Suppressor macrophage treated with lipopolysaccharide for 4 hours (primary cell): Measurements from ENCODE around the gene IL37.

Source experiments
- DNase-seq: peaks from one replicate; pipeline ENCODE4 v3.0.0-alpha.2; 2020

IL37 gene

DNA sequence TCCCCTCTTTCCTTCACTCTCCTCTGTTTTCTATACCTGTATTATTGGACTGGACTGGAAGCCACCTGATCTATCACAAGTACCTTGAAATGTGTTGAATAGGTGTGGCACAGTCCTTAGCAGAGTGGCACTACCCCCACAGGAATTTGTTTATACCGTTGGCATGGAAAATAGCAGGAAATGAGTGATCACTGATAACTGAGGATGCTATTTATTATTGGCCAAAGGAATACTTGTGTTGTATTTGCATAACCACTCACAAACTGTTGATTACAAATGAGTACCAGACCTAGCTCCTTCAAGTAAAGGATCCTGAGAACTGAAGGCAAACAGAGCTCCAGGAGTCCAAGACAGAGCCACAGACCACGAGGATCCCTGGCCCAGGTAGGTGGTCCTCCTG, at the start of gene IL37:
Gene IL37, plus strand, starts transcription at position 301 of the 400 bp plus-strand sequence. CDS start 1,848 bp downstream, outside the sequence.
- no peak for DNase-seq

- no peak for DNase-seq
Measured at GRCh38 chr2:112864072-112864471, 46.9 kb upstream of the IL37 start.

GRCh38 chr2:112866128-112866835, 44.7 kb upstream of the IL37 start:
- no peak for DNase-seq

- no peak for DNase-seq
Measured at GRCh38 chr2:112867701-112868631, 43.0 kb upstream of the IL37 start.

DNA sequence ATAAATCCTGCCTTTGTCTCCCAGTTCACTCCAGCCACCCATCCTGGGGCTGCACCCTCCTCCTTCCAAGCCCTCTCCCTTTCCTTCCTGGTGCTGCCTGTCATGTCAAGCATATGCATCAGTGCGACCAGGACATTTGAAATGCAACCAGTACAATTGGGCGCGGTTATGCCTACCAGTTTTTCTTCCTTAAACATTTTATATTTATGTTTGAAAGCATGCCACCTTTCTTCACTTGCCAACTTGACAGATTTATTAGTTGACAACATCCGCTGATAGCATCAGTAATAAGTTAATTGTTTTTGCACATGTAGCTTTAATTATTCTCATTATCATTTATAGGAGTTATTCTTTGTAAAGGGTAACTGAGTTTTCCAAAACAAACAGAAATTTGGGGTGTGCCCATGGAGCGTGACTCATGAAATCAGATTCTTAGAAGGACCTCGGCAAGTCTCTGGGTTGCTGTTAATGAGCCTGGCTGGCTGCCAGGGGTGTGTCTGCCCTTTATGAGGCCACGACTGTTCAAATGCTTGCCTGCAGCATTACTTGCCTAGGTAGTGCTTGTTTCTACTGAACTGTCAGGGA, 41.6 kb upstream of the IL37 start:
- DNase-seq: peak; percentile 64

DNA sequence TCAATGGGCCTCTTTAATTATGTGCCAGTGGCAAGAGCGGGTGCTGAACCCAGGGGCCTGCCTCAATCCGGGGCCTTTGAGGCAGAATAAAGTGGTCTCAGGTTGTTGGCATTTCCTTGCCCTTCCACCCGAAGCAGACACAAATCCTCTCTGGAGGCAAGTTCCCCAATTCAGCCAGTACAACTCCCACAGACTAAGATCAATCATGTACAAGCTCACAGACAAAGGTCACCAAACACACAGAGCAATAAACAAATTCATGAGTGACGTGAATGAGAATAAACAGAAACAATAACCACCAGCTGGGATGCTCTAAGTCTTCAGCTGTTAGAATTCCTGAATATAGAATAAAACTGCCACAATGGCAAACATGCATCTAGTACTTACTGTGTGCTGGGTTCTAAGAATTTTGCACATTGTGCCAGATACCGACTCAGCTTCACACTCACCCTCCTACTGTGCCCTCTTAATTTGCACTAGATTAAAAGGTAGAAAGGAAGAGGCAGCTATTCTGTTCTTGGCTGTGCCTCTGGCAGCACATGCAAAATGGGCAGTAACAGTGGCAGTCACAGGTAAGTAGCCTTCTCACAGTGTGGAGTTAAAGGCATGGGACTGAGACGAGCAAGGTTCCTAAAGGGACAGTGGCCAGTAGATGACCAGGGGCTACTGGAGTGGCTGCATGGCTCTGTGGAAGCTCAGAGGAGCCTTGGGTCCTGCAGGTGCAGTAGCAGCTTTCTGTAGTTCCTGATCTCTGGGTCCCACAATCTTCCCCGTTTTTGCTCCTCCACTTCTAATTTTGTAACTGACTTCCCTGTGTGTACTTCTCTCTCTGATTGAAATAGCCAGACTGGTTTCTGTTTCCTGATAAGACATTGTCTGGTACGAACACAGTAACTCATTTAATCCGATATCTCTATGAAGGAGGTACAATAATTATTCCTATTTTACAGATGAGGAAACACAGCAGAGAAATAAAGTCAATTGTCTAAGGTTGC, 39.8 kb upstream of the IL37 start:
- DNase-seq: peak; percentile 59

DNA sequence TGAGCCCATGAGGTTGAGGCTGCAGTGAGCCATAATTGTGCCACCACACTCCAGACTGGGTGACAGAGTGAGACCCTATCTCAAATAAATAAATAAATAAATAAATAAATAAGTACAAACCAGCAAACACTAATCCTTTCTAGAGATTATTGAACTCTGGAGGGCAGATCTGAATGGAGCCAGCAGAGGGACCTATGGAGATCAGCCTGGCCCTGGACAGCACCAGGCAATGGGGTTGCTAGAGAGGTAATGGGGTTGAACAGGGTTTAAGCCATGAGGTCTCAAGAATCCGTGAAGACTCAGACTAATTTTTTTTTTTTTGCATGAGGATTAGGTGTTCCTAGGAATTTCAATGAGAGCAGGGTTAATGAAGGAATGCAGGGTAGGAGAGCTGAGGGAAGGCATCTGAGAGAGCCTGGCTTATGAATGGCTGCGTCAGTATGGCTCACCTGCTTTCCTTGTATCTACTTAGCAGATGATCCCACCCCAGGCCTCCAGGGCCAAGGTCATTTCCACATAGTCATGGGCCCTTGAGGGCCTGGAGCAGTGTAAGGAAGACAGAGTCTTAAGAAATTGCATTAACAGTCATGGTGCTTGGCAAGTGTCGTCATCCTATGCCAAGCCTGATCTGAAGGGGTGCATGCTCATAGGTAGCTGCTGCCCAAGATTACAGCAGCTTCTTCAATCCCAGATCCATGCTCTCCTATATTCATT, 34.6 kb upstream of the IL37 start:
- peak; percentile 23 for DNase-seq

DNA sequence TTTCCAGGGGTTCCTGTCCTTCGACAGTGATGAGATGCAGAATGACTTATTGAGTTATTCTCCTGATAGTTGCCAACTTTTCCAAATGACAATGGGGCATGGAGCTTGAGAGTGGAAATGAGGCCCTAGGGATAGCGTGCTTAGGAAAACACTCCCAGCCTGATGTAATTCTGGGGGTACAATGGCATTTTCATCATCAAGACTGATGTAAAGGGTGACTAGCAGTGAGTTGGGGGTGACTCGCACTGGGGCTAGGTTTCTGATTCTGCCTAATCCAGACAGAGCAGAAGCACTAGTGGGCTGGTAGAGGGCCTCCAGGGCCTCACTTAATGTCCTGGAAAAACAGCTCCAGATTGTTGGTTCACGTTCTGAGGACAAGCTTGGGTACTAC, 34.0 kb upstream of the IL37 start:
- peak; percentile 30 for DNase-seq

- no peak for DNase-seq
Measured at GRCh38 chr2:112877423-112877822, 33.5 kb upstream of the IL37 start.

DNA sequence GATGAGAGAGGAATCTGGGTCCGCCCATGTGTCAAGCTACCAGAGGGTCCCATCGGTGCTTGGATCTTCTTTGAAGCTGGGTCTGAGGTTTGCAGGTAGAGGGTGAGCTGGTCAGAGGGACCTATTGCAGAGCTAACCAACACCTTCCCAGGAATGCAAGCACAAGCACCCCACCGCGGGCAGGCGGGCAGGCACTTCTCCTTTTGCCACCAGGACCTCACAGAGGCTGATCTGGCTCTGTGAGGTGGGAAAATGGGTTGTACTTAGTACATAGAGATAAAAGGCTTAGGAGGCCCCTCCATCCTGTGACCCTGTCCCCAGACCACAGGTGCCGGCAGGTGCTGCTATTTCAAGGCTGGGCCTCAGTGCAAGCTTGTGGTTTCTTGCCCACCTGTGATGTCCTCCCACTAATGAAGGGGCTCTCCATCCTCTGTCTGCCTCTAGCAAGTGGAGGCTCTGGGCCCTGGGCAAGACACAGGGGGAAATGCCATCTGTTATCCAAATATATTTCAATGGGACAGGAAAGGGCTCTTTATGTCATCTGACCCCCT, 31.4 kb upstream of the IL37 start:
- DNase-seq: no peak

- peak; percentile 77 for DNase-seq
Measured at GRCh38 chr2:112880091-112880531, 30.9 kb upstream of the IL37 start.

GRCh38 chr2:112880696-112881095, 30.3 kb upstream of the IL37 start:
- peak; percentile 20 for DNase-seq

- DNase-seq: peak; percentile 91
Measured at GRCh38 chr2:112881217-112881985, 29.6 kb upstream of the IL37 start.

- DNase-seq: no peak
Measured at GRCh38 chr2:112883669-112884068, 27.3 kb upstream of the IL37 start.

DNA sequence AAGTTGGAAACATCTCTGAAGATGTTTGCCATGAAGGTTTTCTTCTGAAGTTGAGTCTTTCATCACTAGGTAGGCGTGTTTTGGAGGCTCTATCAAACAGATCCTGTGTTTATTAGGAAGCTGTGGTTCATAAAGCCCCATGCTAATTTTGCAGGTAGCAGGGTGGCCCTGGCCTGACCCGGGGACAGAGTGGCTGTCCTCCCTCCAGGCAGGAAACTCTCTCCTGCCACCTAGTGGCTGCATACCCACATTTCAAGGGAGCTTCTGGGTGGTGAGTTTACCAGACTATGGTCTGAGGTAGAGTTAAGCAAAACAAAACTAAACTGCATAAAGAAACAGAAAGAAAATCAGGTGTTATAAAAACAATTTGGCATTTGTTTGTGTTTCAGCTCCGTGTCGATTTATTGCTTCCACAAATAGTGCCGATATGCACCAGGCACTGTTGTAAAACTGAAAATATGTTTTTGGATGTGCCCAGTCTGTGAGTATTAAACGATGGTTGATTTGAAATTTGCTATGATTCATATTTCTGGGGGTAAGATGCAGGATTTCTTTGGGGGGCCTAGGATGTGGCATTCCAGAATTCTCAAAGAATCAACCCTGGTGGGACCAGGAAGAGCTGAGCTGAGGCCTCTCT, 26.0 kb upstream of the IL37 start:
- peak; percentile 87 for DNase-seq

DNA sequence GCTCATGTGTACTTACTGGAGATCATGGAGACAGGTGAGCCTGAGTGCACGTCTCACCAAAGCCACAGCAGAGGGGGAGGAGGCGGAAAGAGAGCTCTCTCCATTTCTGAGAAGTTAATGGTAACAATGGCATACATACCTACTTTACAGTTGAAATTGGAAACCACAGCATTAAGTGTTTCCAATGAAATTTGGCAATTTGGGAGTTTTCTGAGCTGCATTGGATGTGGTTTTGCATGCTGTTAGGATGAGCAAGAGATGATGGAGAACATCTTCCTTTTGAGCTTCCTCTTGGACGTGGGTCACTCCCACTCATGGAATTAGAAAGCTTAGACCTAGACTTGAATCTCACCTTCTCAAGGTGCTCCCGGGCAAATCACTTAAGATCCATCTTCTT, 25.5 kb upstream of the IL37 start:
- DNase-seq: peak; percentile 78

DNA sequence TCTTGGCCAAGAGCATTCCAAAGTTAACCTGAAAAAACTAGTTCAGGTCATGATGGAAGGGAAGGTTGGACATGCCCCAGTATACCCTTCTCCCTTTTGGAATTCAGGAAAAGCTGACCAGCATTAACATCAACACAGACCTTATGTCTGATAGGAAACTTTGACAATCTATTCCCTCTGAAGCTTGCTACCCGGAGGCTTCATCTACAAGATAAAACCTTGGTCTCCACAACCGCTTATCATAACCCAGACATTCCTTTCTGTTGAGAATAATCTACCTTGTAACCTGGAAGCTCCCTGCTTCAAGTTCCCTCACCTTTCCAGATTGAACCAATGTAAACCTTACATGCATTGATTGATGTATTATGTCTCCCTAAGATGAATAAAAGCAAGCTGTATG, 24.7 kb upstream of the IL37 start:
- no peak for DNase-seq

DNA sequence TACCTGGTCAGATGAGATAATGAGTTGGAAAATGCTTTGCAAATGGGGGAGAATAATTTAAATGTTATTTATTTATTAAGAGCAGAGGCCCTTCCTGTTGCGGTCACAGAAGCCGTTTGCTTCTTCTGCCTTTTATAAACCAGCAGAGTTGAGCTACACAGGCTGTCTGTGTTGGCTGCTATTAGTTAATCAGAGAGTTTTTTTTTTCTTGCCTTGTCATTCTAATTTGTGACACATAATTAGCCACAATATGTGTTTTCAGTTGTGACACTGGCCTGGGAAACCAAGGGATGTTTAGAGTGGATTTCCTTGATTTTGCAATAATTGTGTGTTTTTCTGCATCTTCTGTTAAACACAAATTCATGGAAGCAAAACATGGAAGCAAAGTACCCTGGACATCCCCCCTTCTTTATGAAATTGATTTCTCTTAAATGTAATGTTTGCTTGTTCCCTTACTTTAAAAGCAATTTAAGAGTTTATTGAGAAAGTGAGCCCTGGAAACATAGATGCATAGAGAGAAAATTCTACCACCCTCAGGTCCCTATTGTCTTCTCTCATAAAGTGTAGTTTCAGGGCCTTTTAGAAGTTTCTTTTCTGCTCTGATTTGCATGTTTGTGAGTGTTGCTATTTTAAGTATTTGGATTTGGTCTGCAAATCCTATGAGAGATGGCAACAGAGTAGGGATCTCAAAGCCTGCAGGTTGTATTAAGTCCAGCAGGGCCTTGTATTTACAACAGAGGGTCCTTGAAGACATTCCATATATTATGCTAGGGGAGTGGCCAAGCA, 22.8 kb upstream of the IL37 start:
- DNase-seq: peak; percentile 83

DNA sequence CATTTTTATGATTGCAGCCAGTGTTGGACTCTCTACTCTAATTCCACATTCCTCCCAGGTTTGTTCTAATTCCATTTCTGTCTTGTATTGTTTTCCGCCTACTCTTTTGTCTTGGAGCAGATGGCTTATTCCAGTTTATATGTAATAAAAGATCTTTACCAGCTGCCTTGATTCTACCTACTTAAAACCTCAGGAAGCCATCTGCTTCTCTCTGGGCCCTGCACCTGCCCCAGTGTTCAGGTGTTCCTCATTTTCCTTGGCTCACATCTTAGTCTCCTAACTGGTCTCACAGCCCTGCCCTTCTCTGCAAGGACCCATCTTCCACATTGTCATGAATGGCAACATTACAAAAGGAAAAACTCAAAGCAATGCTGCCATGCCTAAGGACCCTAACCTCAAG, 21.0 kb upstream of the IL37 start:
- DNase-seq: no peak
